WI38 (cell line): Measurements from ENCODE around the gene DTNB.
"Not testable (repeated sequence)": the region's sequence is repeated elsewhere in the genome, so short reads cannot be mapped to it uniquely, and the experiment has no call there.

Experiments
- H3K4me3 ChIP-seq: 2 replicates; pipeline ENCODE4 v1.5.1; 2011; ENCODE audit warnings: low read depth, mild to moderate bottlenecking, control low read depth, low read length
- TF ChIP-seq, protein P1 (sequence below): IDR thresholded peaks from 2 replicates; pipeline ENCODE4 v1.5.1; 2012; ENCODE audit warnings: low read depth, mild to moderate bottlenecking, control low read depth, low read length

Gene DTNB

DNA sequence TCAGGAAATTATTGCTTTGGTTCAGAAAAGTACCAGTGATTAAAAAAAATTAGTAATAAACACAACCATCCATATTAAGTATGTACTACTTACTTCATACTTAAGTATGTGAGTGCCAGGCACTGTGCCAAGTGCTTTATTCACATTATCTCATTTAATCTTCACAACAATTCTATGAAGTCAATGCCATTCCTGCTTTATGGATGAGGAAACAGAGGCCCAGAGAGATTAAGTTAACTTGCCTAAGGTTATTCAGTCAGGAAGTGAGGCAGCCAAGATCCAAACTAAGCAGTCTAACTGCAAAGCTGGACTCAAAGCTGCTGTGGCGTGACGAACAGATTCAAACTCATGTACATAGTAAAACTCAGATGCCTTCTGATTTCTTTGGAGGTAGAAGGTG is 22.3 kb downstream of the DTNB start:
- H3K4me3 ChIP-seq = no peak overlapping the region
- TF ChIP-seq, protein P1, sequence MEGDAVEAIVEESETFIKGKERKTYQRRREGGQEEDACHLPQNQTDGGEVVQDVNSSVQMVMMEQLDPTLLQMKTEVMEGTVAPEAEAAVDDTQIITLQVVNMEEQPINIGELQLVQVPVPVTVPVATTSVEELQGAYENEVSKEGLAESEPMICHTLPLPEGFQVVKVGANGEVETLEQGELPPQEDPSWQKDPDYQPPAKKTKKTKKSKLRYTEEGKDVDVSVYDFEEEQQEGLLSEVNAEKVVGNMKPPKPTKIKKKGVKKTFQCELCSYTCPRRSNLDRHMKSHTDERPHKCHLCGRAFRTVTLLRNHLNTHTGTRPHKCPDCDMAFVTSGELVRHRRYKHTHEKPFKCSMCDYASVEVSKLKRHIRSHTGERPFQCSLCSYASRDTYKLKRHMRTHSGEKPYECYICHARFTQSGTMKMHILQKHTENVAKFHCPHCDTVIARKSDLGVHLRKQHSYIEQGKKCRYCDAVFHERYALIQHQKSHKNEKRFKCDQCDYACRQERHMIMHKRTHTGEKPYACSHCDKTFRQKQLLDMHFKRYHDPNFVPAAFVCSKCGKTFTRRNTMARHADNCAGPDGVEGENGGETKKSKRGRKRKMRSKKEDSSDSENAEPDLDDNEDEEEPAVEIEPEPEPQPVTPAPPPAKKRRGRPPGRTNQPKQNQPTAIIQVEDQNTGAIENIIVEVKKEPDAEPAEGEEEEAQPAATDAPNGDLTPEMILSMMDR = no peak

DNA sequence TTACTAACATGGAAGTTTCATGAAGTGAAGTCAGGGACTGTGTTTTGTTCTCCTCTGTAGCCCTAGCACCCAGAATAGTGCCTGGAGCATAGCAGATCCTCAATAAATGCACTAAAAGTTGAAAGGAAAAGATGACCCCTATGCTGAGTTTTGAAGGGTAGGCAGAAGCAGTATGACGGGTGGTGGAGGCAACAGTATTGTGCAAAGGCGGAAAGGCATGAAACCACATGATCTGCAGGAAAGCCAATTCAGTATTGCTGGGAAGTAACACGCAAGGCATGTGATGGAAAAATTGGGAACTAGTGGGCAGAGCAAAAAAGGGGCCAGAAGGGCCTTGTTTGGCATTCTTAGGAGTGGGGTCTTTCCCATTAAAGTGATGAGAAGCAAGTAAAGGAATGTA is 23.1 kb downstream of the DTNB start:
- TF ChIP-seq, protein P1 = no peak
- no peak overlapping the region for H3K4me3 ChIP-seq

DNA sequence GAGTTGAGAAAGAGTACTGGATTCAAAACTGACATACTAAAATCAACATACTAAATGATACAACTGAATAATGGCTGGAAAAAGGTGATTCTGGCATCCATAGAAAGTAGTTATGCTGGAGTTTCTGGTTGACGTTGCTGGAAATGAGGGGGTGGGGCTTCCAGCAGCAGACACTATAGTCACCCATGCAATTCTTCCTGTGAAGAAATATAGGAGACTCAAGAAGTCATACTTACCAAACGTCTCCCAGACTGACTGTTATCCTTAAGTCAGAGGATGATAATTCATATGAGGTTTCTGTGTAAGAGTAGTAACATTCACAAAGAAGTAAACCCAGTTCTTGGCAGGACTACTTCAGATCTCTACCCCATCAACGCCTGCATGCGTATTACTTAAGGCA is 23.6 kb downstream of the DTNB start:
- TF ChIP-seq, protein P1 = no peak
- H3K4me3 ChIP-seq = no peak overlapping the region

DNA sequence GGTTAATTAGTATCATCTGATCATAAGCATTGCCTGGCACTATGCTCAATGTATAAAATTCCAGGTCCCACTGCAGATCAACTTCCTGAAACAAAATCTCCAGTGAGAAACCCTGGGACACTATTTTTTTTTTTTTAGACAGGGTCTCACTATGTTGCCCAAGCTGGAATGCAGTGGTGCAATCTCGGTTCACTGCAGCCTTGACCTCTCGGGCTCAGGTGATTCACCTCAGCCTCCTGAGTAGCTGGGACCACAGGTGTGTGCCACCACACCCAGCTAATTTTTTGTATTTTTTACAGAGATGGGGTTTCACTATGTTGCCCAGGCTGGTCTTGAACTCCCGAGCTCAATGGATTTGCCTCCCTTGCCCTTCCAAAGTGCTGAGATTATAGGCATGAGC is 31.1 kb downstream of the DTNB start:
- TF ChIP-seq, protein P1 = no peak
- no peak overlapping the region for H3K4me3 ChIP-seq

DNA sequence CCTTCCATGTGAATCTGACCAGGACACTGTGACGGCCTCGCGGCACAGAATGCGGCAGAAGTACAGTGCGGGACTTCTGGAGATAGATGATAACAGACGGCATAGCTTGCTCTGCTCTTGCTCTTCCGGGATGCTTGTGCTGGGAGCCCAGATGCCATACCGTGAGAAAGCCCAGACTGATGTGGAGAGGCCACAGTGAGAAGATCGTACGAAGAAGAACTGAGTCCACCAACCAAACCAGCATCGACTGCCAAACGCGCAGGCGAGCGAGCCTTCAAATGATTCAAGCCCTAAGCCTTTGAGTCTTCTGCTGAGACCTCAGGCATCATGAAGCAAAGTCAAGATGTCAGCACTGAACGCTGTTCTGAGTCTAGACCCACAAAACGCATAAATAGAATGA is 33.7 kb downstream of the DTNB start:
- no peak overlapping the region for H3K4me3 ChIP-seq
- TF ChIP-seq, protein P1 = no peak

DNA sequence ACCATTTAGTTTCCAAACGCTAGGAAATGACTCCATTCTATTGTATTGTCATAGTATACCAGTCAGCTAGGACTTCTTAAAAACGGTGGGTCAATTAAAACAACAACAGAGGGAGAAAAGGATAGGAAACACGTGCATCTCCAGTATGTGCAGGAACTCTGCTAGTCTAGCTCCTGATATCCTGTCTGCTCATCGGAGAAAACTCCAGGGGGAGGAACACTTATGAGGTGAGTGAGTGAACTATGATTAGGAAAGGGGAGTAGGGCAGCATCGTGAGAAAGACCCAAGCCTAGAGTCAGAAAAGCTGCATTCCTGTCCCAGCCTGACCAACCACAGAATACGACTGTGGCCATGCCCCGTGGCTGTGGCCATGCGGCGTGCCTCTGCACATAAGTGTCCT is 34.2 kb downstream of the DTNB start:
- H3K4me3 ChIP-seq = no peak overlapping the region
- TF ChIP-seq, protein P1 = no peak

DNA sequence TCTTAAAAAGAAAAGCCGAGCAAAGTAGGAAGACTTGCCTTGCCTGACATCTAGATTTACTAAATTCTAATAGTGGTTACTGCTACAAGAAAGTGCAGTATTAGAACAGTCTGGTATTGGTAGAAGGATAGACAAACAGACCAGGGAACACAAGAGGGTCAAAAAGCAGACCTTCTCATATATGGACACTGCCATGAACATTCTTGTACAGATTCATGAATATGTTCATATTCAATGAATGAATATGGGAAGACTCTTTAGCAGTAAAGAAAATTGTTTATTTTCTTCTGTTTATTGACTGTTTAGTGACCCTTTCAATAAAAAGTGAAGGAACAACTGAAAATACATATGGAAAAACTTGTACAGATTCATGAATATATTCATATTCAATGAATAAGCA is 37.6 kb downstream of the DTNB start:
- TF ChIP-seq, protein P1 = no peak
- no peak overlapping the region for H3K4me3 ChIP-seq

DNA sequence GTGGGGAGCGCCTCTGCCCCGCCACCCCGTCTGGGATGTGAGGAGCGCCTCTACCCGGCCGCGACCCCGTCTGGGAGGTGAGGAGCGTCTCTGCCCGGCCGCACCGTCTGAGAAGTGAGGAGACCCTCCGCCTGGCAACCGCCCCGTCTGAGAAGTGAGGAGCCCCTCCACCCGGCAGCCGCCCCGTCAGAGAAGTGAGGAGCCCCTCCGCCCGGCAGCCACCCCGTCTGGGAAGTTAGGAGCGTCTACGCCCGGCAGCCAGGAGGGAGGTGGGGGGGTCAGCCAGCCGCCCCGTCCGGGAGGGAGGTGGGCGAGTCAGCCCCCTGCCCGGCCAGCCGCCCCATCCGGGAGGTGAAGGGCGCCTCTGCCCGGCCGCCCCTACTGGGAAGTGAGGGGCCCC is 39.6 kb downstream of the DTNB start:
- not testable (repeated sequence) for H3K4me3 ChIP-seq
